COR-L47 (cell line): ENCODE data around the gene ZYX.
"Not testable (repeated sequence)": the region's sequence is repeated elsewhere in the genome, so short reads cannot be mapped to it uniquely, and the experiment has no call there.

ENCODE experiments used
- DNase-seq: peaks from one replicate; lab custom pipeline; 2025; lab: John Stamatoyannopoulos, UW

ZYX gene

GRCh38 chr7:143384661-143385631 is 3.8 kb downstream of the ZYX start:
- DNase-seq = no peak

- no peak for DNase-seq
Observed at GRCh38 chr7:143385891-143386781, 5.0 kb downstream of the ZYX start.

GRCh38 chr7:143387156-143387975 is 6.2 kb downstream of the ZYX start:
- DNase-seq = no peak

- DNase-seq = no peak
Observed at GRCh38 chr7:143388051-143388450, 6.9 kb downstream of the ZYX start.

- no peak for DNase-seq
Observed at GRCh38 chr7:143388491-143389101, 7.5 kb downstream of the ZYX start.

GRCh38 chr7:143389316-143390103 is 8.4 kb downstream of the ZYX start:
- DNase-seq = no peak

- DNase-seq = no peak
Observed at GRCh38 chr7:143390104-143390772, 9.1 kb downstream of the ZYX start.

- DNase-seq = no peak
Observed at GRCh38 chr7:143390773-143391317, 9.7 kb downstream of the ZYX start.

- DNase-seq = no peak
Observed at GRCh38 chr7:143391462-143392404, 10.6 kb downstream of the ZYX start.

- not testable (repeated sequence) for DNase-seq
Observed at GRCh38 chr7:143392427-143392826, 11.3 kb downstream of the ZYX start.

- no peak for DNase-seq
Observed at GRCh38 chr7:143392875-143393266, 11.7 kb downstream of the ZYX start.

- no peak for DNase-seq
Observed at GRCh38 chr7:143393267-143394041, 12.3 kb downstream of the ZYX start.

GRCh38 chr7:143394068-143394467 is 12.9 kb downstream of the ZYX start:
- DNase-seq = no peak

- no peak for DNase-seq
Observed at GRCh38 chr7:143394777-143395176, 13.6 kb downstream of the ZYX start.

- no peak for DNase-seq
Observed at GRCh38 chr7:143395187-143396149, 14.3 kb downstream of the ZYX start.

GRCh38 chr7:143396182-143396581 is 15.0 kb downstream of the ZYX start:
- DNase-seq = no peak
